Stimulated activated memory B cell treated with anti-CD40 and anti-IgM and Interleukin-4, amounts not matched to agents 10 μg/mL and 1 μg/mL and 100 μg/mL, for 72 hours (primary cell): ENCODE measurements around the gene AASDH.

ENCODE experiments used
- ATAC-seq: fragments of 150-1000 bp; cut with Tn5 transposase; 2 replicates; pipeline ENCODE4 v1.10.0; 2021
- H3K27ac Mint-ChIP-seq: one replicate; pipeline ENCODE4 v1.8.0; 2022; ENCODE audit warnings: mild to moderate bottlenecking, mixed read lengths
- H3K27me3 Mint-ChIP-seq: one replicate; pipeline ENCODE4 v1.8.0; 2022; ENCODE audit warnings: mixed read lengths
- H3K36me3 Mint-ChIP-seq: one replicate; pipeline ENCODE4 v1.8.0; 2022; ENCODE audit warnings: mixed read lengths
- H3K4me1 Mint-ChIP-seq: one replicate; pipeline ENCODE4 v1.8.0; 2022; ENCODE audit warnings: mixed read lengths
- H3K4me3 Mint-ChIP-seq: one replicate; pipeline ENCODE4 v1.8.0; 2022; ENCODE audit warnings: mild to moderate bottlenecking, moderate library complexity, mixed read lengths
- H3K9me3 Mint-ChIP-seq: one replicate; pipeline ENCODE4 v1.8.0; 2022; ENCODE audit warnings: mixed read lengths

Gene AASDH

GRCh38 chr4:56410247-56411062 is 23.2 kb upstream of the AASDH start:
- Mint-ChIP-seq H3K4me3 (no peak overlapping the region), H3K9me3 (no peaks in the 10 kb centered on the region), H3K36me3 (peaks cover 27% of the 10 kb centered on the region), H3K27me3 (no peaks in the 10 kb centered on the region), H3K27ac (no peak overlapping the region), H3K4me1 (peaks cover 8% of the 10 kb centered on the region)
- ATAC-seq = no peak

GRCh38 chr4:56409511-56410090 is 22.3 kb upstream of the AASDH start:
- Mint-ChIP-seq H3K27ac (no peak overlapping the region), H3K4me3 (no peak overlapping the region), H3K27me3 (no peaks in the 10 kb centered on the region), H3K4me1 (peaks cover 8% of the 10 kb centered on the region), H3K9me3 (no peaks in the 10 kb centered on the region), H3K36me3 (peaks cover 27% of the 10 kb centered on the region)
- ATAC-seq = no peak

GRCh38 chr4:56408978-56409377 is 21.7 kb upstream of the AASDH start:
- no peak for ATAC-seq
- Mint-ChIP-seq H3K27ac (no peak overlapping the region), H3K9me3 (no peaks in the 10 kb centered on the region), H3K27me3 (no peaks in the 10 kb centered on the region), H3K36me3 (peaks cover 27% of the 10 kb centered on the region), H3K4me1 (peaks cover 8% of the 10 kb centered on the region), H3K4me3 (no peak overlapping the region)

- H3K36me3 Mint-ChIP-seq = peaks cover 20% of the 10 kb centered on the region
- H3K4me3 Mint-ChIP-seq = no peak overlapping the region
- no peaks in the 10 kb centered on the region for H3K4me1 Mint-ChIP-seq
- H3K27ac Mint-ChIP-seq = no peak overlapping the region
- no peak for ATAC-seq
- H3K27me3 Mint-ChIP-seq = no peaks in the 10 kb centered on the region
- H3K9me3 Mint-ChIP-seq = no peaks in the 10 kb centered on the region
These were observed 18.9 kb upstream of the AASDH start for GRCh38 chr4:56406151-56406550.

- no peak overlapping the region for H3K4me3 Mint-ChIP-seq
- peaks cover 28% of the 10 kb centered on the region for H3K36me3 Mint-ChIP-seq
- no peaks in the 10 kb centered on the region for H3K27me3 Mint-ChIP-seq
- no peaks in the 10 kb centered on the region for H3K9me3 Mint-ChIP-seq
- ATAC-seq = no peak
- H3K27ac Mint-ChIP-seq = no peak overlapping the region
- H3K4me1 Mint-ChIP-seq = no peaks in the 10 kb centered on the region
These were observed 17.7 kb upstream of the AASDH start for GRCh38 chr4:56405016-56405415.

- Mint-ChIP-seq H3K27me3 (no peaks in the 10 kb centered on the region), H3K36me3 (peaks cover 12% of the 10 kb centered on the region), H3K4me3 (no peak overlapping the region), H3K4me1 (no peaks in the 10 kb centered on the region), H3K27ac (no peak overlapping the region), H3K9me3 (no peaks in the 10 kb centered on the region)
- ATAC-seq = no peak
These were observed 13.3 kb upstream of the AASDH start for GRCh38 chr4:56400560-56400959.

GRCh38 chr4:56391270-56391669 is 4.0 kb upstream of the AASDH start:
- H3K4me3 Mint-ChIP-seq = no peak overlapping the region
- ATAC-seq = no peak
- no peaks in the 10 kb centered on the region for H3K27me3 Mint-ChIP-seq
- no peak overlapping the region for H3K27ac Mint-ChIP-seq
- H3K9me3 Mint-ChIP-seq = no peaks in the 10 kb centered on the region
- peaks cover 6% of the 10 kb centered on the region for H3K36me3 Mint-ChIP-seq
- H3K4me1 Mint-ChIP-seq = peaks cover 35% of the 10 kb centered on the region

- ATAC-seq = no peak
- Mint-ChIP-seq H3K27ac (peak overlapping the region; percentile 98), H3K4me3 (no peak overlapping the region), H3K36me3 (peaks cover 6% of the 10 kb centered on the region), H3K9me3 (no peaks in the 10 kb centered on the region), H3K27me3 (no peaks in the 10 kb centered on the region), H3K4me1 (peaks cover 35% of the 10 kb centered on the region)
These were observed 2.3 kb upstream of the AASDH start for GRCh38 chr4:56389558-56389957.

- no peak for ATAC-seq
- peaks cover 41% of the 10 kb centered on the region for H3K4me1 Mint-ChIP-seq
- peak overlapping the region; percentile 98 for H3K27ac Mint-ChIP-seq
These were observed 1.0 kb upstream of the AASDH start for GRCh38 chr4:56388306-56388705.

GRCh38 chr4:56386091-56386490 is 1.2 kb downstream of the AASDH start:
- Mint-ChIP-seq H3K36me3 (peaks cover 6% of the 10 kb centered on the region), H3K4me3 (peak overlapping the region; percentile 85), H3K27ac (peak overlapping the region; percentile 98), H3K9me3 (no peaks in the 10 kb centered on the region), H3K4me1 (peaks cover 41% of the 10 kb centered on the region), H3K27me3 (no peaks in the 10 kb centered on the region)
- no peak for ATAC-seq

More at GRCh38 chr4:56388306-56388705, 1.0 kb upstream of the AASDH start:
- no peaks in the 10 kb centered on the region for H3K9me3 Mint-ChIP-seq
- peak overlapping the region; percentile 85 for H3K4me3 Mint-ChIP-seq
- no peaks in the 10 kb centered on the region for H3K27me3 Mint-ChIP-seq
- peaks cover 6% of the 10 kb centered on the region for H3K36me3 Mint-ChIP-seq

- H3K4me1 Mint-ChIP-seq = no peaks in the 10 kb centered on the region
- no peaks in the 10 kb centered on the region for H3K9me3 Mint-ChIP-seq
- H3K27ac Mint-ChIP-seq = no peak overlapping the region
- no peaks in the 10 kb centered on the region for H3K27me3 Mint-ChIP-seq
- H3K36me3 Mint-ChIP-seq = peaks cover 42% of the 10 kb centered on the region
- H3K4me3 Mint-ChIP-seq = no peak overlapping the region
- no peak for ATAC-seq
These were observed 11.8 kb downstream of the AASDH start for GRCh38 chr4:56375458-56375857.

- Mint-ChIP-seq H3K9me3 (no peaks in the 10 kb centered on the region), H3K27me3 (no peaks in the 10 kb centered on the region), H3K36me3 (peaks cover 42% of the 10 kb centered on the region), H3K27ac (no peak overlapping the region), H3K4me3 (no peak overlapping the region), H3K4me1 (no peaks in the 10 kb centered on the region)
- ATAC-seq = no peak
These were observed 12.3 kb downstream of the AASDH start for GRCh38 chr4:56374956-56375355.

- peaks cover 59% of the 10 kb centered on the region for H3K36me3 Mint-ChIP-seq
- H3K4me1 Mint-ChIP-seq = peaks cover 4% of the 10 kb centered on the region
- H3K27me3 Mint-ChIP-seq = no peaks in the 10 kb centered on the region
- H3K27ac Mint-ChIP-seq = no peak overlapping the region
- no peaks in the 10 kb centered on the region for H3K9me3 Mint-ChIP-seq
- H3K4me3 Mint-ChIP-seq = no peak overlapping the region
- no peak for ATAC-seq
These were observed 14.5 kb downstream of the AASDH start for GRCh38 chr4:56372774-56373173.

GRCh38 chr4:56371426-56372220 is 15.7 kb downstream of the AASDH start:
- no peaks in the 10 kb centered on the region for H3K27me3 Mint-ChIP-seq
- peaks cover 4% of the 10 kb centered on the region for H3K4me1 Mint-ChIP-seq
- H3K9me3 Mint-ChIP-seq = no peaks in the 10 kb centered on the region
- ATAC-seq = no peak
- H3K36me3 Mint-ChIP-seq = peaks cover 56% of the 10 kb centered on the region
- H3K27ac Mint-ChIP-seq = no peak overlapping the region
- H3K4me3 Mint-ChIP-seq = no peak overlapping the region

- ATAC-seq = no peak
- no peaks in the 10 kb centered on the region for H3K9me3 Mint-ChIP-seq
- H3K36me3 Mint-ChIP-seq = peaks cover 59% of the 10 kb centered on the region
- peaks cover 4% of the 10 kb centered on the region for H3K4me1 Mint-ChIP-seq
- no peak overlapping the region for H3K27ac Mint-ChIP-seq
- H3K27me3 Mint-ChIP-seq = no peaks in the 10 kb centered on the region
- no peak overlapping the region for H3K4me3 Mint-ChIP-seq
These were observed 16.9 kb downstream of the AASDH start for GRCh38 chr4:56370377-56370776.
